Astrocyte of the cerebellum (primary cell): ENCODE data around the gene TXNDC2.

Source experiments
- DNase-seq: peaks from one replicate; pipeline ENCODE4 v3.0.0-alpha.2; 2011; ENCODE audit warnings: low read depth
- H3K4me3 ChIP-seq: 2 replicates; pipeline ENCODE4 v1.5.1; 2011; ENCODE audit warnings: mild to moderate bottlenecking, low read depth, low read length, moderate library complexity
- in situ Hi-C: cut with HindIII; loops from 2 replicates; pipeline ENCODE4 v1.10.0; 2017; ENCODE audit warnings: low sequenced_read_pairs
- TF ChIP-seq, protein P1 (sequence below): IDR thresholded peaks from 2 replicates; pipeline ENCODE4 v1.5.1; 2012; ENCODE audit warnings: low read length, low read depth, moderate library complexity, mild to moderate bottlenecking; ENCODE audit errors: missing control alignments

TXNDC2 gene

DNA sequence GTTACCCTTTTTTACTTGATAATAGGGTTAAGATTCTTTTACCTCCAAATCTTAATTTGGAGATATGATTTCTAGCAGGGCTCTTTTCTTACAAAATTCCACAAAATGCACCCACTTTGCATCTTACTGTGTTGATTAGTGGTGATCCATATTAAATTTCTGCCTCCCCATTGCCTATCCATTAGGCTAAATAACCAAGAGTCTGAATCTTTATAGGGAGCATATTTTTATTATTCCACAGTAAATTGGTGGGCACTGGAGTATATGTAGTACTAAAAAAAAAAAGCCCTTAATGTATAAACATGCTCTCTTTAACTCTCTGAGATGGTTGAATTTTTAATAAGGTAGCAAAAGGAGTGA is 8.1 kb upstream of the TXNDC2 start:
- DNase-seq = no peak
- in situ Hi-C loops = no loop called here
- H3K4me3 ChIP-seq = no peak overlapping the region
- TF ChIP-seq, protein P1, sequence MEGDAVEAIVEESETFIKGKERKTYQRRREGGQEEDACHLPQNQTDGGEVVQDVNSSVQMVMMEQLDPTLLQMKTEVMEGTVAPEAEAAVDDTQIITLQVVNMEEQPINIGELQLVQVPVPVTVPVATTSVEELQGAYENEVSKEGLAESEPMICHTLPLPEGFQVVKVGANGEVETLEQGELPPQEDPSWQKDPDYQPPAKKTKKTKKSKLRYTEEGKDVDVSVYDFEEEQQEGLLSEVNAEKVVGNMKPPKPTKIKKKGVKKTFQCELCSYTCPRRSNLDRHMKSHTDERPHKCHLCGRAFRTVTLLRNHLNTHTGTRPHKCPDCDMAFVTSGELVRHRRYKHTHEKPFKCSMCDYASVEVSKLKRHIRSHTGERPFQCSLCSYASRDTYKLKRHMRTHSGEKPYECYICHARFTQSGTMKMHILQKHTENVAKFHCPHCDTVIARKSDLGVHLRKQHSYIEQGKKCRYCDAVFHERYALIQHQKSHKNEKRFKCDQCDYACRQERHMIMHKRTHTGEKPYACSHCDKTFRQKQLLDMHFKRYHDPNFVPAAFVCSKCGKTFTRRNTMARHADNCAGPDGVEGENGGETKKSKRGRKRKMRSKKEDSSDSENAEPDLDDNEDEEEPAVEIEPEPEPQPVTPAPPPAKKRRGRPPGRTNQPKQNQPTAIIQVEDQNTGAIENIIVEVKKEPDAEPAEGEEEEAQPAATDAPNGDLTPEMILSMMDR = no peak

DNA sequence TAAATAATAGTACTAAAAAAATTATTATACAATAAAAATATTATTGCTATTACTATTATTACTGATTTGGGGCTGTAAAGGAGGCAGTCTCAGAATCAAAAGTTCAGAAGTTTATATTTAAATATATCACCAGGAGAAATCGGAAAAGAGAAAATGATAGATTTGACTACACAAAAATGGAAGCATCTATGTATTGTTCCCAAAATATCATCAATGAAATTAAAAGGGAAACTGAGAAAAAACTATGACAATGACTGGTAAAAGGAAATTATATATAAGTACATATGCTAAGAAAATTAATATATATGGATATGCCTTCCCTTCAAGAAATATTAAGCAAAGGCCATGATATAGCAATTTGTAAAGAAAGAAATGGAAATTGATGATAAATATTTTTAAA is 7.7 kb upstream of the TXNDC2 start:
- no peak for DNase-seq
- no peak overlapping the region for H3K4me3 ChIP-seq
- TF ChIP-seq, protein P1 = no peak
- in situ Hi-C loops = no loop called here

DNA sequence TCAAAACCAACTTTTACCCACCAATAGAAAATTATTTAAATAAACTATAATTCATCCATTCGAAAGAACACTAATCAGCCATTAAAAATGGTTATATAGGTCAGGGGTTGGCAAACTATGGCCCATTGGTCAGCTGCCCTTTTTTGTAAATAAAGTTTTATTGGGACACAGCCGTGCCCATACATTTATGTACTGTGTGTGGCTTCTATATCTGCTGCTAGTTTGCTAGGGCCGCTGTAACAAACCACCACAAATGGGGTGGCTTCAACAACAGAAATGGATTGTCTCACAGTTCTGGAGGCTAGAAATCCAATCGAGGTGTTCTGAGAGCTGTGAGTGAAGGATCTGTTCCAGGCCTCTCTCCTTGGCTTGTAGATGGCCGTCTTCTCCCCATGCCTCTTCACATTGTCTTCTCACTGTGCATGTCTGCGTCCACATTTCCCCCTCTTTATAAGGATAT is 7.0 kb upstream of the TXNDC2 start:
- DNase-seq = no peak
- H3K4me3 ChIP-seq = no peak overlapping the region
- in situ Hi-C loops = no loop called here
- TF ChIP-seq, protein P1 = no peak

DNA sequence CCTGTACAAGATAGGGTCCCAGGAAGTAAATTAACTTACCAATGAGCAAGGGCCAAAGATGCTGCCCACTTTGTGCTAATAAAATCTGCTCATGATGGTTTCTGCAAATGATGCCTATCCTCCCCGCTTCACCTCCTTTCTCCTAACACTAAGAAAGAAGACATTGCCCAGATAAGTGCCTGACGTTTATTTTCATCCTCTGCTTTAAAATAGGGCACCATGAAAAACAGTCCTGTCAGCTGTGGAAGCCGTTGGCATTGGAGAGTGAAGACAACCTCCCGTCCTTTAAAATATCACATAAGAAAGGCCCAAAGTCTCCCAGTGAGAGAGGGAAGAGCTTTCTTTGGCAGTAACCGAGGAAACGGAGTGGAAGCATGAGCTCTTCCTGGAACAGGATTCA is 1.7 kb upstream of the TXNDC2 start:
- in situ Hi-C loops = no loop called here
- H3K4me3 ChIP-seq = no peak overlapping the region
- no peak for DNase-seq
- TF ChIP-seq, protein P1 = no peak

DNA sequence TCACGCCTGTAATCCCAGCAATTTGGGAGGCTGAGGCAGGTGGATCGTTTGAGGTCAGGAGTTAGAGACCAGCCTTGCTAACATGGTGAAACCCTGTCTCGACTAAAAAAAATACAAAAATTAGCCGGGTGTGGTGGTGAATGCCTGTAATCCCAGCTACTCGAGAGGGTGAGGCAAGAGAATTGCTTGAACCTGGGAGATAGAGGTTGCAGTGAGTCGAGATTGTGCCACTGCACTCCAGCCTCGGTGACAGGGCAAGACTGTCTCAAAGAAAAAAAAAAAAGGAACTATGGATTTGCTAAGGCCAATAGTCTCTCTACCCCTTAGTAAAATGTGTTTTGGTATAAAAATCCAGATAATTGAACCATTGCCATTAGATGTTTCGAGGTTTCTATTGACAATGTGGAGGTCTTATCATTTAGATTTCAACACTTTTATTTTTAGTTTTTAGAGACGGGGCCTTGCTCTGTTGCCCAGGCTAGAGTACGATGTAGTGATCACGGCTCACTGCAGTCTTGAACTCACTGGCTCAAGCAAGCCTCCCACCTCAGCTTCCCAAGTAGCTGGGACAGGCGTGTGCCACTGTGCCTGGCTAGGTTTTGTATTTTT is 1.1 kb upstream of the TXNDC2 start:
- TF ChIP-seq, protein P1 = no peak
- no peak for DNase-seq
- H3K4me3 ChIP-seq = no peak overlapping the region
- in situ Hi-C loops = no loop called here

DNA sequence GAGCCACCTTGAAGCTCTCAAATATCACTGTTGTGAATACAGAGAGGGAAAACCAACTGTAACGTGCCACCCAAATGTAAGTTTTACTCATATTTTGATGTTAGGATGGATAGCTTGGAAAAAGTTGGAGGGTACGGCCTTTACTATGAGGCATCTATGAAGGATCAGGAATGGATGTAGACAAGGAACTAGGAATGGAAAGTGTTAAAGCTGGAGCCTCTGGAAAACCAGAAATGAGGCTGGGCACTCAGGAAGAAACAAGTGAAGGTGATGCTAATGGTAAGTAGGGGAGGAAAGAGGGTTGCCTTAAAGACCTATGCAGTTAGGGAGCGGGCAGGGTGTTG is 204 bp downstream of the TXNDC2 start:
- no peak overlapping the region for H3K4me3 ChIP-seq
- TF ChIP-seq, protein P1 = no peak
- in situ Hi-C loops = no loop called here
- no peak for DNase-seq

DNA sequence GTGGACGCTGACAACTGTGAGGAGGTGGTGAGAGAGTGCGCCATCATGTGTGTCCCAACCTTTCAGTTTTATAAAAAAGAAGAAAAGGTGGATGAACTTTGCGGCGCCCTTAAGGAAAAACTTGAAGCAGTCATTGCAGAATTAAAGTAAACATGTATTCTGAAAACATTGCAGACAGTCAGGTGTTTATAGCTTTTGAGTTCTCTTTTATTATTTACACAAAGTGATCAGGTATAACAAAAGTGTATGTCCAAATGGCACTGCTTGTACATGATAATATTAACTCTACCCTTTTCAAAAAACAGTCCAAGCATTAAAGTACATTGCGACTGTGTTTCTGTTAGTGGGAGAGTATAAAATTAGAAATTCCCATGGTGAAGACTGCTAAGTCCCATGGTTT is 2.2 kb downstream of the TXNDC2 start:
- no peak overlapping the region for H3K4me3 ChIP-seq
- no peak for DNase-seq
- in situ Hi-C loops = no loop called here
- TF ChIP-seq, protein P1 = no peak
